ENCODE measurements around the gene CXCL14. TPM values are rescaled to one million over a fixed set of nuclear protein-coding genes. Genes with fewer than 3 reads are reported as not detected.

Gene CXCL14
- total and polyA plus RNA-seq, 2 of the 13 experiments (the other 11 are each of a cell fraction or from before 2014, with no cell fraction given), result not detected

GRCh38 chr5:135592312-135593045 lies 13.7 kb upstream of the CXCL14 start (continued):
- TF ChIP-seq ZNF407 (CRISPR knock-in tag; IDR thresholded peaks at IDR 0.05; ENCODE audit: not compliant biosample characterization), result no peak
- TF ChIP-seq MLLT10 (CRISPR knock-in tag; IDR thresholded peaks at IDR 0.05), result no peak
- no peak for TF ChIP-seq SIX1 (CRISPR knock-in tag; IDR thresholded peaks at IDR 0.05; ENCODE audit: borderline replicate concordance)
- TF ChIP-seq MTF1 (CRISPR knock-in tag; IDR thresholded peaks at IDR 0.05), result no peak
- no peak for TF ChIP-seq ZBTB46 (CRISPR knock-in tag; IDR thresholded peaks at IDR 0.05; ENCODE audit: borderline replicate concordance)

Measured in HepG2 (cell line).